A549 (cell line): ENCODE measurements around the gene PRR35. TPM values are rescaled to one million over a fixed set of nuclear protein-coding genes. Genes with fewer than 3 reads are reported as not detected.

Source experiments
- polyA plus RNA-seq, 4 experiments: library from polyadenylated mRNA; depleted of rRNA in 3 of 4; stranded (reverse); fragments of >200 nt; fragmentation: RNase III in 1 of 4; extraction: RNeasy Plus Mini Kit Qiagen cat#74134 plus additional on column Dnase treatment in 1 of 4; gene quantifications; 2 replicates in 3 of 4; 3 replicates in 1 of 4; pipeline ENCODE4 v1.2.3, GENCODE V29; 2011 to 2017
- small RNA-seq, 6 experiments: library from RNA; depleted of rRNA; stranded (forward); fragments of <200 nt; gene quantifications; one replicate each; pipeline ENCODE3, GENCODE V24; 2012

PRR35 gene
- polyA plus RNA-seq, 2 of the 4 experiments (the other 2 are of a cell fraction) = 0.04 TPM

Small RNA genes within 50 kb of the gene (small RNA-seq; reads per million reads assigned to genes)
- gene MIR3176 (0 to 7.6 (median 1.6) reads per million in 6 experiments), gene MIR5587 (0 to 4.4 (median 1.1) reads per million in 6 experiments), gene Z98883.1 (0 to 0.19 (median 0) reads per million in 6 experiments)

Other genes with a start within 250 kb of the PRR35 start
- gene AXIN1, start 207.7 kb upstream of the PRR35 start, polyA plus RNA-seq (2011; rRNA removed) = 8.7 and 8.9 TPM in 2 replicates
- gene AXIN1, start 207.7 kb upstream of the PRR35 start, polyA plus RNA-seq (2017; fragmentation: RNase III; extraction: RNeasy Plus Mini Kit Qiagen cat#74134 plus additional on column Dnase treatment) = 18.1 to 19.3 TPM (median 18.6 TPM) in 3 replicates
- 115 and 130 TPM in 2 replicates for gene MRPL28, start 189.9 kb upstream of the PRR35 start, polyA plus RNA-seq (2011; rRNA removed)
- 139 to 144 TPM (median 139 TPM) in 3 replicates for gene MRPL28, start 189.9 kb upstream of the PRR35 start, polyA plus RNA-seq (2017; fragmentation: RNase III; extraction: RNeasy Plus Mini Kit Qiagen cat#74134 plus additional on column Dnase treatment)
- gene PGAP6, start 178.4 kb upstream of the PRR35 start, polyA plus RNA-seq (2011; rRNA removed) = 25.9 and 36.0 TPM in 2 replicates
- gene PGAP6, start 178.4 kb upstream of the PRR35 start, polyA plus RNA-seq (2017; fragmentation: RNase III; extraction: RNeasy Plus Mini Kit Qiagen cat#74134 plus additional on column Dnase treatment) = 32.3 to 38.1 TPM (median 36.2 TPM) in 3 replicates
- gene NME4, start 163.2 kb upstream of the PRR35 start, polyA plus RNA-seq (2011; rRNA removed) = 229 and 239 TPM in 2 replicates
- gene NME4, start 163.2 kb upstream of the PRR35 start, polyA plus RNA-seq (2017; fragmentation: RNase III; extraction: RNeasy Plus Mini Kit Qiagen cat#74134 plus additional on column Dnase treatment) = 301 to 349 TPM (median 339 TPM) in 3 replicates
- gene DECR2, start 158.5 kb upstream of the PRR35 start, polyA plus RNA-seq (2011; rRNA removed) = 15.5 and 17.9 TPM in 2 replicates
- gene DECR2, start 158.5 kb upstream of the PRR35 start, polyA plus RNA-seq (2017; fragmentation: RNase III; extraction: RNeasy Plus Mini Kit Qiagen cat#74134 plus additional on column Dnase treatment) = 31.0 to 38.0 TPM (median 34.2 TPM) in 3 replicates
- gene RAB11FIP3, start 134.7 kb upstream of the PRR35 start, polyA plus RNA-seq (2011; rRNA removed) = 6.7 and 9.7 TPM in 2 replicates
- gene RAB11FIP3, start 134.7 kb upstream of the PRR35 start, polyA plus RNA-seq (2017; fragmentation: RNase III; extraction: RNeasy Plus Mini Kit Qiagen cat#74134 plus additional on column Dnase treatment) = 18.0 to 19.1 TPM (median 18.4 TPM) in 3 replicates
- 10.0 and 11.4 TPM in 2 replicates for gene CAPN15, start 32.7 kb upstream of the PRR35 start, polyA plus RNA-seq (2011; rRNA removed)
- 31.3 to 33.9 TPM (median 33.3 TPM) in 3 replicates for gene CAPN15, start 32.7 kb upstream of the PRR35 start, polyA plus RNA-seq (2017; fragmentation: RNase III; extraction: RNeasy Plus Mini Kit Qiagen cat#74134 plus additional on column Dnase treatment)
- gene NHLRC4, start 6.6 kb downstream of the PRR35 start, polyA plus RNA-seq (2011; rRNA removed) = 0.03 and 0.13 TPM in 2 replicates
- gene NHLRC4, start 6.6 kb downstream of the PRR35 start, polyA plus RNA-seq (2017; fragmentation: RNase III; extraction: RNeasy Plus Mini Kit Qiagen cat#74134 plus additional on column Dnase treatment) = 0.07 to 0.09 TPM (median 0.08 TPM) in 3 replicates
- 13.2 and 15.7 TPM in 2 replicates for gene PIGQ, start 9.6 kb downstream of the PRR35 start, polyA plus RNA-seq (2011; rRNA removed)
- 25.2 to 32.2 TPM (median 31.2 TPM) in 3 replicates for gene PIGQ, start 9.6 kb downstream of the PRR35 start, polyA plus RNA-seq (2017; fragmentation: RNase III; extraction: RNeasy Plus Mini Kit Qiagen cat#74134 plus additional on column Dnase treatment)
- 4.4 and 4.9 TPM in 2 replicates for gene RAB40C, start 29.7 kb downstream of the PRR35 start, polyA plus RNA-seq (2011; rRNA removed)
- gene RAB40C, start 29.7 kb downstream of the PRR35 start, polyA plus RNA-seq (2017; fragmentation: RNase III; extraction: RNeasy Plus Mini Kit Qiagen cat#74134 plus additional on column Dnase treatment) = 8.1 to 9.7 TPM (median 8.5 TPM) in 3 replicates
- 0.05 TPM in 1 of 2 replicates, not detected in the other for gene WFIKKN1, start 70.6 kb downstream of the PRR35 start, polyA plus RNA-seq (2011; rRNA removed)
- gene WFIKKN1, start 70.6 kb downstream of the PRR35 start, polyA plus RNA-seq (2017; fragmentation: RNase III; extraction: RNeasy Plus Mini Kit Qiagen cat#74134 plus additional on column Dnase treatment) = 0.15 to 0.23 TPM (median 0.17 TPM) in 3 replicates
- gene METTL26, start 75.9 kb downstream of the PRR35 start, polyA plus RNA-seq (2011; rRNA removed) = 44.2 and 47.2 TPM in 2 replicates
- gene METTL26, start 75.9 kb downstream of the PRR35 start, polyA plus RNA-seq (2017; fragmentation: RNase III; extraction: RNeasy Plus Mini Kit Qiagen cat#74134 plus additional on column Dnase treatment) = 78.3 to 83.6 TPM (median 80.3 TPM) in 3 replicates
- 10.7 and 12.9 TPM in 2 replicates for gene MCRIP2, start 81.4 kb downstream of the PRR35 start, polyA plus RNA-seq (2011; rRNA removed)
- 20.3 to 21.3 TPM (median 21.3 TPM) in 3 replicates for gene MCRIP2, start 81.4 kb downstream of the PRR35 start, polyA plus RNA-seq (2017; fragmentation: RNase III; extraction: RNeasy Plus Mini Kit Qiagen cat#74134 plus additional on column Dnase treatment)
- 6.5 and 7.3 TPM in 2 replicates for gene WDR90, start 89.0 kb downstream of the PRR35 start, polyA plus RNA-seq (2011; rRNA removed)
- gene WDR90, start 89.0 kb downstream of the PRR35 start, polyA plus RNA-seq (2017; fragmentation: RNase III; extraction: RNeasy Plus Mini Kit Qiagen cat#74134 plus additional on column Dnase treatment) = 28.1 to 31.4 TPM (median 30.7 TPM) in 3 replicates
- 33.9 and 38.0 TPM in 2 replicates for gene RHOT2, start 107.7 kb downstream of the PRR35 start, polyA plus RNA-seq (2011; rRNA removed)
- gene RHOT2, start 107.7 kb downstream of the PRR35 start, polyA plus RNA-seq (2017; fragmentation: RNase III; extraction: RNeasy Plus Mini Kit Qiagen cat#74134 plus additional on column Dnase treatment) = 74.0 to 83.5 TPM (median 83.1 TPM) in 3 replicates
- gene RHBDL1, start 115.3 kb downstream of the PRR35 start, polyA plus RNA-seq (2011; rRNA removed) = 0.56 and 0.75 TPM in 2 replicates
- gene RHBDL1, start 115.3 kb downstream of the PRR35 start, polyA plus RNA-seq (2017; fragmentation: RNase III; extraction: RNeasy Plus Mini Kit Qiagen cat#74134 plus additional on column Dnase treatment) = 1.2 to 1.6 TPM (median 1.4 TPM) in 3 replicates
- gene STUB1, start 120.0 kb downstream of the PRR35 start, polyA plus RNA-seq (2011; rRNA removed) = 53.2 and 60.6 TPM in 2 replicates
- 90.0 to 93.5 TPM (median 90.4 TPM) in 3 replicates for gene STUB1, start 120.0 kb downstream of the PRR35 start, polyA plus RNA-seq (2017; fragmentation: RNase III; extraction: RNeasy Plus Mini Kit Qiagen cat#74134 plus additional on column Dnase treatment)
- 37.5 and 43.8 TPM in 2 replicates for gene JMJD8, start 123.9 kb downstream of the PRR35 start, polyA plus RNA-seq (2011; rRNA removed)
- gene JMJD8, start 123.9 kb downstream of the PRR35 start, polyA plus RNA-seq (2017; fragmentation: RNase III; extraction: RNeasy Plus Mini Kit Qiagen cat#74134 plus additional on column Dnase treatment) = 72.6 to 77.0 TPM (median 73.7 TPM) in 3 replicates
- gene WDR24, start 130.0 kb downstream of the PRR35 start, polyA plus RNA-seq (2011; rRNA removed) = 2.7 and 3.0 TPM in 2 replicates
- gene WDR24, start 130.0 kb downstream of the PRR35 start, polyA plus RNA-seq (2017; fragmentation: RNase III; extraction: RNeasy Plus Mini Kit Qiagen cat#74134 plus additional on column Dnase treatment) = 5.6 to 7.6 TPM (median 6.6 TPM) in 3 replicates
- gene FBXL16, start 145.4 kb downstream of the PRR35 start, polyA plus RNA-seq (2011; rRNA removed) = 0.53 and 0.54 TPM in 2 replicates
- gene FBXL16, start 145.4 kb downstream of the PRR35 start, polyA plus RNA-seq (2017; fragmentation: RNase III; extraction: RNeasy Plus Mini Kit Qiagen cat#74134 plus additional on column Dnase treatment) = 1.1 to 1.4 TPM (median 1.2 TPM) in 3 replicates
- 33.8 and 41.0 TPM in 2 replicates for gene METRN, start 154.7 kb downstream of the PRR35 start, polyA plus RNA-seq (2011; rRNA removed)
- 72.7 to 82.2 TPM (median 81.0 TPM) in 3 replicates for gene METRN, start 154.7 kb downstream of the PRR35 start, polyA plus RNA-seq (2017; fragmentation: RNase III; extraction: RNeasy Plus Mini Kit Qiagen cat#74134 plus additional on column Dnase treatment)
- gene ANTKMT, start 160.8 kb downstream of the PRR35 start, polyA plus RNA-seq (2011; rRNA removed) = 10.9 and 11.9 TPM in 2 replicates
- 49.2 to 55.8 TPM (median 55.2 TPM) in 3 replicates for gene ANTKMT, start 160.8 kb downstream of the PRR35 start, polyA plus RNA-seq (2017; fragmentation: RNase III; extraction: RNeasy Plus Mini Kit Qiagen cat#74134 plus additional on column Dnase treatment)
- 1.1 and 1.7 TPM in 2 replicates for gene CCDC78, start 166.0 kb downstream of the PRR35 start, polyA plus RNA-seq (2011; rRNA removed)
- gene CCDC78, start 166.0 kb downstream of the PRR35 start, polyA plus RNA-seq (2017; fragmentation: RNase III; extraction: RNeasy Plus Mini Kit Qiagen cat#74134 plus additional on column Dnase treatment) = 4.7 to 5.9 TPM (median 5.6 TPM) in 3 replicates
- 3.5 and 4.4 TPM in 2 replicates for gene HAGHL, start 166.7 kb downstream of the PRR35 start, polyA plus RNA-seq (2011; rRNA removed)
- gene HAGHL, start 166.7 kb downstream of the PRR35 start, polyA plus RNA-seq (2017; fragmentation: RNase III; extraction: RNeasy Plus Mini Kit Qiagen cat#74134 plus additional on column Dnase treatment) = 21.4 to 22.0 TPM (median 21.7 TPM) in 3 replicates
- gene CIAO3, start 180.6 kb downstream of the PRR35 start, polyA plus RNA-seq (2011; rRNA removed) = 17.4 and 19.3 TPM in 2 replicates
- 20.9 to 24.6 TPM (median 23.0 TPM) in 3 replicates for gene CIAO3, start 180.6 kb downstream of the PRR35 start, polyA plus RNA-seq (2017; fragmentation: RNase III; extraction: RNeasy Plus Mini Kit Qiagen cat#74134 plus additional on column Dnase treatment)
- gene MSLN, start 200.3 kb downstream of the PRR35 start, polyA plus RNA-seq (2011; rRNA removed) = 1.8 and 2.4 TPM in 2 replicates
- gene MSLN, start 200.3 kb downstream of the PRR35 start, polyA plus RNA-seq (2017; fragmentation: RNase III; extraction: RNeasy Plus Mini Kit Qiagen cat#74134 plus additional on column Dnase treatment) = 2.7 to 3.6 TPM (median 3.1 TPM) in 3 replicates
- gene RPUSD1, start 228.0 kb downstream of the PRR35 start, polyA plus RNA-seq (2011; rRNA removed) = 10.6 and 10.8 TPM in 2 replicates
- 26.9 to 29.3 TPM (median 29.0 TPM) in 3 replicates for gene RPUSD1, start 228.0 kb downstream of the PRR35 start, polyA plus RNA-seq (2017; fragmentation: RNase III; extraction: RNeasy Plus Mini Kit Qiagen cat#74134 plus additional on column Dnase treatment)
- 4.8 and 5.1 TPM in 2 replicates for gene CHTF18, start 228.2 kb downstream of the PRR35 start, polyA plus RNA-seq (2011; rRNA removed)
- gene CHTF18, start 228.2 kb downstream of the PRR35 start, polyA plus RNA-seq (2017; fragmentation: RNase III; extraction: RNeasy Plus Mini Kit Qiagen cat#74134 plus additional on column Dnase treatment) = 32.5 to 36.7 TPM (median 33.8 TPM) in 3 replicates
- not detected in 2 replicates for gene GNG13, start 240.3 kb downstream of the PRR35 start, polyA plus RNA-seq (2011; rRNA removed)
- 0.09 TPM in 1 of 3 replicates, not detected in the others for gene GNG13, start 240.3 kb downstream of the PRR35 start, polyA plus RNA-seq (2017; fragmentation: RNase III; extraction: RNeasy Plus Mini Kit Qiagen cat#74134 plus additional on column Dnase treatment)